NCI-H128 (cell line): ENCODE data around the gene PARD3.
A peak's percentile ranks its signal among the peaks of the same experiment; 100 is the strongest.

ENCODE experiments used
- DNase-seq: peaks from one replicate; lab custom pipeline; 2025; ENCODE audit not compliant: unreplicated experiment; lab: John Stamatoyannopoulos, UW

PARD3 gene

DNA sequence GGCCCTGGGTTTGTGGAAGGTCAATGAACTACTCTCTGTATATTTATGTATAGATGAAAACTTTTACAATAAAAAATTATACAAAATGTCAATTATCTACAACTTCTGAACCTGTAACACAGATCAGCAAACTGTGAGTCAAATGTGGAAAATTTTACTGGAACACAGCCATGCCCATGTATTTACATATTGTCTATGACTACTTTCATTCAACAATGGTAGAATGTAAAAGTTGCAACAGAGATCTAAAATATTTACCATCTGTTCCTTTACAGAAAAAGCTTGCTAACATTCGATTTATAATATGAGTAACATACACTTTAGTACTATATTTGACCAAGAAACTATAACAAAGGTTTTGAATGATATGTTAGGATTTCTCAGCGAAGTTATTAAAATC is 481.6 kb downstream of the PARD3 start:
- DNase-seq = no peak

- no peak for DNase-seq
Measured at GRCh38 chr10:34327184-34327583, 487.9 kb downstream of the PARD3 start.

GRCh38 chr10:34323192-34323591 is 491.9 kb downstream of the PARD3 start:
- DNase-seq = no peak

DNA sequence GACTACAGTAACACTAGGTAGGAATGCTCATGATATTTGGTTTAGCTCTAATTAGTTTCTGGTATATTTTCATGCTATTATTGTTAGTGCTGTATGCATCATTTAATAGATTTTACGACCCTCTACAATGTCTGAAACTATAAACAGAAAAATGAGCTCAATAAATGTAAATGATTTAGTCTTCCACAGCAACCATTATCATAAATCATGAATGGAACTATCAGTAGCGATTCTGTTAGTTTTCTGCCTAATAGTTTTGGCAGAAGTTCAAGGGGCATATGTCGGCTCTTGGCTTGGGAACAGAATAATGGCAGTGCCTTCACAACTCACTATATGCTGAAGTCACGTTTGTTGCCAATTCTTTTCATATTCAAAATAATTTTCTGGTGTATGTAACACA is 494.8 kb downstream of the PARD3 start:
- no peak for DNase-seq

DNA sequence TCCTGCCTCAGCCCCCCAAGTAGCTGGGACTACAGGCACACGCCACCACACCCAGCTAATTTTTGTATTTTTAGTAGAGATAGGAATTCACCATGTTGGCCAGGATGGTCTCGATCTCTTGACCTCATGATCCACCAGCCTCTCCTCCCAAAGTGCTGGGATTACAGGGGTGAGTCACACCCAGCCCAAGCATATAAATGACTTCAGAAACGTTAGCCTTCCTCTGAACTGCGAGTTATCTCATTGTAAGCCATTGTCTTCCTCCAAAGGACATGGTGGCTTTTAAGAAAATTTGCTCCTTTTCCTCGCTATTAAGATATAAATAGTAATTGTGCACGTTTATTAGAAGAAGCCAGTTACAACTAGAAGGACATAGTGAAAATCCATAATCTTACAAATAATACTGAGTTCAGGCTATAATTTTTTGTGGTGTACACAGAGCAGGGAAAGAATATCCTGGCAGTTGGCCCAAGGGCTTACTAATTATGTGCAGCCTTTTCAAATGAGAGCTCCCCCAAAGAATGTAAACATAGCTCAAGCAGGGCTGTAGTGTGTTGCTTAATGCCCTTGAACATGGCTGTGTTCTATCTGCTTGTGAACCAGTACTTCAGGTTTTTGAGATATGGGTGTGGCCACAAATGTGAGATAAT is 495.8 kb downstream of the PARD3 start:
- peak; percentile 24 for DNase-seq

DNA sequence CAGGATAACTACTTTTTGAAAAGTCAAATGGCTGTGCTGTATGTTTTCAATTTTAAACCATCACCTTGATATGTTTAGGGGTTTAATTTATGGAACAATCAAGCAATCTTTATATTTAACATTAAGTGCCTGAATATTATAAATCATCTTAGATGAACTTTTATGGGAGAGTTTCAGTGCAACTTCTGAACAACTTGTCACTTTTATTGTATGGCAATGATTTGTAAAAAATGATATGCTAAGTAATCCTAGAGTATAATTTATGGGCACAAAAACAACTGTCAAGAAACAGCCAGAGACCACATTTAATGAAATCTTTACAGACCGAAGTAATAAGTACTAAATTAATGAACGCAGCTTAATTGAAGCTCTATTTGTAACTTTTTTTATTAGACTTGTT is 498.9 kb downstream of the PARD3 start:
- DNase-seq = no peak

DNA sequence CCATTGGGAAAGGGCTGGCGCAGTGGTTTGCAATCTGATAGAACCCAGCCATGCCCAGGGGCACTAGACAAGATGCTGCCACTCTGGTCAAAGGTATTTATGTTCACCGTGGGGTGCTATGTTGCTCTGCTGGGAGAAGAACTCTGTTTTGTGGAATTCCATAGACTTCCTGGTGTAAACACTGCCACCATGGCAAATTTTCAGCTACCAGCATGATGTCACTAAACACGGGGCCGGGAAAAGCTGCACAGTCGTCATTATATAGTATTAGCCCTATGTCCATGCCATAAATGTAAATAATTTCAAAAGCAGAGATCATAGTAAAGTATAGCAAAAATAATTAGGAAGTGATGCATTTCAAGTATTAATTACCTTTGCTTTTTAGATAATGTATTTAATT is 500.6 kb downstream of the PARD3 start:
- no peak for DNase-seq

DNA sequence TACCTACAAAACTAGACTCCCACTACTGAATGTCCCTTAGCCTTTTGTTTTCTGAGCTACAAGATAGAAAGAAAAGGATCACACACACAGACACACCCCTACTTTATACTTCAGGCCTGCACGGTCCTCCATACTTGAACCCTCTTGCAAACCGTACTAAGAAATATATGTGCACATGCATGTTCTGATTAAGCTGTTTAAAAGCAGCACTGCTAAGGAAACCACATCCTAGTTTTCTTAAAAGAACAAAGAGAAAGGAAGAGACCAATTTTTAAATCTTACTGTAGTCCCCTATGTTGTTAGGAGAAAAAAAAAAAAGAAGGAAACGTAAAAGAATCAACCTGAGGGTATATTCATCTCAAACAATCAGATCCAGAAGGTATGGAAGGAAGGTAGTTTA is 501.2 kb downstream of the PARD3 start:
- DNase-seq = no peak

GRCh38 chr10:34313353-34313752 is 501.7 kb downstream of the PARD3 start:
- DNase-seq = no peak

DNA sequence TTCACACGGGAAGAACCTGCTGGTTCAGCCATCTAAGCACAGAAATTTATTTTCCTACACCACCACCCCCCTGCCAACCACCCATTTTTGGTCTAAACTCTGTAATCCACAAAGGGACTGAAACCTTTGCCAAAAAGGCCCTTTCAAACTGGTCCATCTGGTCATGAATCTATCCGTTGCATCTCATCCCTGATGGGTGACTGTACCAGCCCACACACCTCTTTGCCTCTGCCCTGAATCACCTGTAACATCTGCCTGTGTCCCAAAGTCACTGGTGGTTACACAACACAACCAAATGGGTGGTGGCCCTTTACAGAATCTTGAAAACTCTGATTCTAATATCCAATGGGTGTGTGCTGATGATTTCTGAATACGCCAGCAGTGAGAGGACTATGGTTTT is 503.4 kb downstream of the PARD3 start:
- no peak for DNase-seq

DNA sequence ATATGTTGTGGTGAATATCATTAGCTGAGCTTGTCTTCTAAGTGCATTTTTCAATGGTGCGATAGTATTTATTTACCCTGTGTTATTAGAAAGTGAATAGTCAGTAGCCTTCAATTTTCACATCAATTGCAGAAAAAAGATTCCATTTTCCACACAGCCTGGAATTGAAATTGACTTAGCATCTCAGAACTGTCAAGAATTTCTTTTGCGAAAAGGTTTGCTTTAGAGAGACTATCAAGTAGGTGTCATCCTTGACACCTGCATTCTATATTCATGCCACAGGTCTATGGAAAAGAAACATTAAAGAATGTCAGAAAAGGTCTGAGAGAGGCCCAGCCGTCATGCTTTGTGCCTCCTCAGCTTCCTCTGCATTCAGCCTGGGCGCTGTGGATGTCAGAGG is 504.9 kb downstream of the PARD3 start:
- DNase-seq = no peak

- DNase-seq = no peak
Measured at GRCh38 chr10:34305189-34305588, 509.9 kb downstream of the PARD3 start.

- no peak for DNase-seq
Measured at GRCh38 chr10:34303022-34303421, 512.1 kb downstream of the PARD3 start.

DNA sequence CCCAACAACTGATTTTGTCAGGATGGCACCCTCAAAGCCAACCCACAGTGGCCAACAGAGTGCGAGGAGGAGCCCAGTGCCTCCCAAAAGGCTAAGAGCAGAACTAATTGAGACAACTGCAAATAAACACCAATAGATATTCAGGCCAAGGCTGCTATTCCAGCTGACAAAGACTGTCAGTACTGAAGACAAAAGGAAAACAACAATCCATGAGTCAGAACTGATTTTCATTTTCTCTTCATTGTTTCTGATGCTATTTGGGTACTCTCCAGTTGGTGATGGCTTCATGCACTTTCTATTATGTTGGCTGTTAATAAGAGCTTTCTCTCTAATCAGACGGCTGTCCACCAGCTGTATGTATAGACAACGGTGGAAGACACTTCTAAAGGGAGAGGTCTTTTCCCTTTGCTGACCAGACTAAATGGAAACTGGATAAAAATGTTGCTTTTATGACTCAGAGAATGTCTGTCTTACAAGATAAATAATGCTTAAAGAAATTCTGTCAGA is 515.9 kb downstream of the PARD3 start:
- DNase-seq = no peak

- no peak for DNase-seq
Measured at GRCh38 chr10:34298346-34298818, 516.7 kb downstream of the PARD3 start.

DNA sequence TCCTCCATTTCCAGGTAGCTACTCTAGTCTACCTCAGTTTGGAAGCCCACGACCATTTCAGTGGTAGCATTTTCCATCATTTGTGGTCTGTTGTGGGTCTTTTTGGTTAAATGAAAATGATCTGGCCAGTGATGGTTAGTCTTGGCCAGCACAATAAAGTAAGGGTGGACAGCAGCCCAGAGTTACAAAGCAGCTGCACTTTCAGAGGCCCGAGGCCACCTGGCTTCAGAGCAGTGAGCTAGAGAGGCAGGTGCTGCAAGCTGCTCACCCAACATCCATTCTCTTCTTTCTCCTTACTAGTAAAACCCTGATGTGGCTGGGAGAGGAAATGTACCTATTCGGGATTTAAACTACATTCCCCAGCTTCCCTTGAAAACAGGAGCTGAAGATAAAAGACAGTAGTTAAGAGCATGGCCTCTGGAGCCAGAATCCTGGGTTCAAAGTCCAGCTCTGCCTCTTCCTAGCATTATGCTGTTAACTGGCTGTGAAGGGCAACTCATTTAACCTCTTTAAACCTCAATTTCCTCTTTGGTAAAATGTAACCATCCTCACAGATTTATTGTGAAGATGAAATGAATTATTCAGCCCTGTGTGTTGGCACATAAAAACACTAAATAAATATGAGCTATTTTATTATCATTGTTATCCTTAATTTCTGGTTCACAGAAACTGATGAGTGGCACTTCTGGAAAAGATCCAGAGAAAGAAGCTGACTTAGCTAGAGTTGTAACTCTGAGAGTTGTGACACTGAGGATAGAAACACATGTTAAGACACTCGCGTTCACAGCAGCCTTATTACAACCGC is 517.4 kb downstream of the PARD3 start:
- no peak for DNase-seq

GRCh38 chr10:34295142-34295548 is 520.0 kb downstream of the PARD3 start:
- no peak for DNase-seq

DNA sequence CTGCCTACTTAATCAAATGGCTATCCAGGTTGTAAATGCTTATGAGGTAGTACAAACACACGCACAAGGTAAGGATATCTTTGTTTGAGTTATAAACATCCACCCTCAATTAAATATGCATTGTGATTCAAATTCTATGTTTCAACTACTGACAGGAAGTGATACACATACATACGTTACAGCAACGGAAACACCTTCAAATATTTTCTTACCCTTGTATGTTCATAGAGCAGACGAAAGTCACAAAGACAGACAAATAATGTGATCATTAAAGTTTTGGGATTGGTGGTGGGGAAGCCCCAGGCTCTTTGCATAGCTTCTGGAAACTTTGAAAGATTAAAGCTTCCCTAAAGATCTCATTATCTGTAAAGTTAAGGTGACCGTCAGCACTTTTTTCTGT is 521.0 kb downstream of the PARD3 start:
- DNase-seq = no peak

GRCh38 chr10:34292675-34293074 is 522.4 kb downstream of the PARD3 start:
- no peak for DNase-seq

DNA sequence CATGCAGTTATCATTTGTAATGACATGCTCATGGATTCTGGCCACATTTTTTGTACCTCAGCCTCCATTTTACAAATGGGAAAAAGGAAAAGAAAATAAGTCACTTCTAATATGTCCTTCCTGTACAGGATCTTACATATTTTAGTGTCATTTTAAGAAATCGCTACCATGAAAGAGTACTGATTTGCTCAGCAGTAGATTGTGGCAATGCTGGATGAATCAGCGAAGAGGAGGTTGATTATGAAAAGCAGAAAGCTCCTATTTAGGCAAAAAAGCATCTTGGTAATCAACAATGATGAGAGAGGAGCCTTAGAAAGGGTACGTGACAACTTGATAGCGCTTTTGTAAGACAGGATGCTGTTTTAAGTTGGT is 522.9 kb downstream of the PARD3 start:
- DNase-seq = no peak

DNA sequence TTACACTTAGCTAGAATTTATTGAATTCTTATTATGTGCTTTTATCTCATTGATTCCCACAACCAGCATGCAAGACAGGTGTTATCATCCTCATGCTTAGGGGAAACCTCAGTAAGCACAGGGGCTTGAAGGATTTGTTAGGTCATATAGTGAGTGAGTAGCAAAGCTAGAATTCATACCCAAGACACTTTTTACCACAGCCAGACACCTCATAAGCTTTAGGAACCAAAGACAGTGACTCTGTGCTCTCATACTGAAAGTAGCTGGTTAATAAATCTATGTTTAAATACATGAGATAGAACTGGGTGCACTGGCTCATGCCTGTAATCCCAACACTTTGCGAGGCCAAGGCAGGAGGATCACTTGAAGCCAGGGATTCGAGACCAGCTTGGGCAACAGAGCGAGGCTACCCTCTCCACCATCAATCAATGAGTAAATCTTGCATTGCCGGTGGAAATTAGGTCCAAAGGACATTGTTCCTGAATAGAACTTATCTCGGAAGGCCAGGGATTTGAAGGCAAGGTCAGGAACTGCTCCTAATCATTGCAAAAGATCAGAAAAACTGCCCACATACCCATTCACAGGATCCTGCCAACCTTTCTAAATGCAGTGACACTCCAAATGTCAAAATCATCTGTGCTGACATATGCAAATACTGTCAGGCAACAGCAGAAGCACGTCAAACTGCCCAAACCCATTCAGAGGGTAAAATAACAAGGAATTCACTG is 523.5 kb downstream of the PARD3 start:
- no peak for DNase-seq
